GM12801 (cell line): ENCODE results near the gene LANCL2.

Experiments used
- TF ChIP-seq, protein P1 (sequence below): IDR thresholded peaks from one replicate; pipeline ENCODE4 v1.5.1; 2011; ENCODE audit warnings: control low read depth; ENCODE audit not compliant: insufficient read length; ENCODE audit errors: extremely low read depth

LANCL2 gene

DNA sequence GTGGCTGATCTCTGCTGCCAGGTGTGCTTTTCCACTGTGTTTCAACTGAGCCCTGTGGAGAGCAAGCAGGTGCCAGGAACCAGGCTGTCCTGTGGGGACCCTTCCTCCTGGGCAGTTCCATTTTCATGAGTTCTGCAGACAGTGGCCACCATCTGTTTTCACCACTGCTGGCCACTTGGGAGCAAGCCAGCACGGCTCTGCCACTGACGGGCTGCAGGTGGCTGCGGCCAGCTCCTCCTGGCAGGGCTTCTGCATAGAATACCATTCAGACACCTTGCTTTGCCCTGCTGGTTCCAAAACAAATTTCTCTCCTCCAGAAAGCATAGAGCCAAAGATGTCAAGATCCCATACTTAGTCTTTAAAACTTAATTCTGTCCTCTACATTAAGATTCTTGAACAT lies 48.3 kb downstream of the LANCL2 start:
- TF ChIP-seq, protein P1, sequence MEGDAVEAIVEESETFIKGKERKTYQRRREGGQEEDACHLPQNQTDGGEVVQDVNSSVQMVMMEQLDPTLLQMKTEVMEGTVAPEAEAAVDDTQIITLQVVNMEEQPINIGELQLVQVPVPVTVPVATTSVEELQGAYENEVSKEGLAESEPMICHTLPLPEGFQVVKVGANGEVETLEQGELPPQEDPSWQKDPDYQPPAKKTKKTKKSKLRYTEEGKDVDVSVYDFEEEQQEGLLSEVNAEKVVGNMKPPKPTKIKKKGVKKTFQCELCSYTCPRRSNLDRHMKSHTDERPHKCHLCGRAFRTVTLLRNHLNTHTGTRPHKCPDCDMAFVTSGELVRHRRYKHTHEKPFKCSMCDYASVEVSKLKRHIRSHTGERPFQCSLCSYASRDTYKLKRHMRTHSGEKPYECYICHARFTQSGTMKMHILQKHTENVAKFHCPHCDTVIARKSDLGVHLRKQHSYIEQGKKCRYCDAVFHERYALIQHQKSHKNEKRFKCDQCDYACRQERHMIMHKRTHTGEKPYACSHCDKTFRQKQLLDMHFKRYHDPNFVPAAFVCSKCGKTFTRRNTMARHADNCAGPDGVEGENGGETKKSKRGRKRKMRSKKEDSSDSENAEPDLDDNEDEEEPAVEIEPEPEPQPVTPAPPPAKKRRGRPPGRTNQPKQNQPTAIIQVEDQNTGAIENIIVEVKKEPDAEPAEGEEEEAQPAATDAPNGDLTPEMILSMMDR = no peak

DNA sequence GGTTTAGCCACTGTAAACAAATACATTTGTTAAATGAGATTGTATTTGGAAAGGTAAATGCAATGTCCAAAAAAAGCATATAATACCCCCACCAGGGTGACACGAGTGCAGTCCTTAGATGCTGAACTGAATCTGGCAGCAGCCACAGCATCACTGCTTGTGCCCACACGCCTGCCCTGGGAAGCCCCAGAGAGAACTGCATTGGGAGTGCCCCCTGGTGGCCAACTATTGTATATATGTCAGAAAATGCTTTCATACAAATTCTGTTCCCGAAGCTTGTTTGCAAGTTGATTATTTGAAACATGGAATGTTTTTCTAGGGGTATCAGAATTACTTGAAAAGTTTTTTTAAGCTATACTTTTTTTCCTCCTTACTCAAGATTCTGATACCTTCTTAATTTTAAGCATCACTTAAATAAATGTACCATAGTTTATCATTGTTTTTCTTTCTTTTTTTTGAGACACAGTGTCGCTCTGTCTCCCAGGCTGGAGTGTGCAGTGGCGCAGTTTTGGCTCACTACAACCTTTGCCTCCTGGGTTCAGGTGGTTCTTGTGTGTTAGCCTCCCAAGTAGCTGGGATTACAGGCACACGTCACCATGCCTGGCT lies 50.1 kb downstream of the LANCL2 start:
- TF ChIP-seq, protein P1 = no peak

DNA sequence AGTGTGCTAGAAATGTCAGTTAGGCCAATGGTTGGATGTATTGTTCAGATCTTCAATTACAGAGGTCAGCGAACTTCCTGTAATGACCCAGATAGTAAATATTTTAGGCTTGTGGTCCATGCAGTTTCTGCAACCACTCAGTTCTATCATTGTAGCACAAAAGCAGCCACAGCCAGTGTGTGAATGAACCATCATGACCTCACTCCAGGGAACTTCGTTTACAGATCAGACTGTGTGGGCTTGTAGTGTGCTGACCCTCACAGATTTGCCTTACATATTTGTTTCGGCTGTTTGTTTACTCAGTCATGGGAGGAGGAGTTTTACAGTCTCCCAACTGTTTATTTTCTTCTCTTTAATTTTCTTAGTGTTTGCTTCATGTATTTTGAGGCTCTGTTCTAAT lies 55.4 kb downstream of the LANCL2 start:
- TF ChIP-seq, protein P1 = no peak

DNA sequence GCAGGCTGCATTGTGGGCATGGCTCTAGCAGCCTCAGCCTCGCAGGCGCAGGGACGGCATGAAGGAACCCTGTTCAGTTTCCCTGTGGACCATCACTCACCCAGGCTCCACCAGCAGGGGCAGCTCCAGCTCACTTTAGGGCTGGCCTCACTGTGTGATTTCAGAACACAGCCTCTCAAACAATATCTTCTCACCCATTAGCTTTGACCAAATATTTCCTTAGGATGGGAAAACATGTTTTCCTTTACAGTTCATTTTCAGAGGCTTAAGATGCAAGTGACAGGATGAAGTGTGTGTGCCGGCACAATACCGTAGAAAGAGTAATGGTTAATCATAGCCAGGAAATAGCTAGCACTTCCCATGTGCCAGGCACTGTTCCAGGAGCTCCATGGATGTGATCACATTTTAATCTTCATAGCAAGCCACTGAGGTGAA lies 58.2 kb downstream of the LANCL2 start:
- TF ChIP-seq, protein P1 = no peak

DNA sequence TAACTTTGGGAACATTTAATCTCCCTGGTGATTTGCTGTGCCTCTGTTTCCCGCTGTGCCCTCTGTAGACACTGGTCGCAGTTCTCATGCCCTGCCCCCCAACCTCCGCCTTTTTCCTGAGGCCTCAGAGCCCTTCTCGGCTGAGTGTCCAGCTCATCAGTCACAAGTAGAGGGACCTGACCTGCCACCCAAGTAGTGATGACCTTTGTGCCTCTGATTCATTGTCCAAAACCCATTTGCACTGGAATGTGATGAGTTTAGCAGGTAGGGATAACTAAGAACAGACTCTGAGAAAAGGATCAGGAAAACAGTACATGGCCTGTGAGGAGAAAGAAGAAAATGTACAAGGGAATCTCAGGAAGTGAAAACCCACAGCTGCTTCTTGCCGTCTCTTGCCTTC lies 58.8 kb downstream of the LANCL2 start:
- TF ChIP-seq, protein P1 = no peak

DNA sequence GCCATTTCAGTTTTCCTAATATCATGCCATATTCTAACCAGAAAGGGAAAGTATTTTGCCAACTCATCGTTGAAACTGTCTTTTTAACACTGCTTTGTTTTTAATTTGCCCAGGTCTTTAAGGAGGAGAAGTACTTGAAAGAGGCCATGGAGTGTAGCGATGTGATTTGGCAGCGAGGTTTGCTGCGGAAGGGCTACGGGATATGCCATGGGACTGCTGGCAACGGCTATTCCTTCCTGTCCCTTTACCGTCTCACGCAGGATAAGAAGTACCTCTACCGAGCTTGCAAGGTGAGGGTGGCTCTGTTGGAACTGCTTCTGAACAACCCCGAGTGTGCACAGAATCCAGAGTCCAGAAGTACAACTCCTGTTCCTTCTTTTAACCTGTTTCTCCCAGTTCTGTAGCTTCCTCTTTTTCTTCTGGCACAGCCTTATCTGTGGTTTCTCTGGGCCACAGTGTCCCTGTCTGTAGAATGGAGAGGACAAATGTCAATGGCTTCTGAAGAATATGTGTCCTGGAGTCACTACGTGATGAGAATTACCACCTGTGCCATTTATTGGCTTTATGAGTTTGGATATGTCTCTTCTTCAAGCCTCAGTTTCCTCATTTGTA lies 60.1 kb downstream of the LANCL2 start:
- TF ChIP-seq, protein P1 = no peak

DNA sequence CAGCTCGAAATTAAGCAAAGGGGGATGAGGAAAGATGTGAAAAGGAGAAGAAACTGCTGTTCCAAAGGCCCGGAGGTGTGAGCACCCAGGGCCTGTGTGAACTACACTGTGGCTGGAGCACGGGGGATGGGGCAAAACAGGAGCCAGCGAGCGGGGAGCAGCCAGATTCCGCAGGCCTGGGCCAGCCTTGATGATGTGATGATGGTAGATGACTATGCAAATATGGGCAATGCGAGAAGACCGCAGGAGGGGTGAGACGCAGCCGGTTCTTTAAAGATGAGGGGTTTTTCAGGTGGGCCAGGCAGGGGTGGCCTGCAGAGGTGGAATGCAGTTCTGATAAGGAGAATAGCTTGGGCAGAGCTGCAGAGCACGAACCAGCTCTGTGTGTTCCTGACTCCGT lies 61.5 kb downstream of the LANCL2 start:
- TF ChIP-seq, protein P1 = no peak

DNA sequence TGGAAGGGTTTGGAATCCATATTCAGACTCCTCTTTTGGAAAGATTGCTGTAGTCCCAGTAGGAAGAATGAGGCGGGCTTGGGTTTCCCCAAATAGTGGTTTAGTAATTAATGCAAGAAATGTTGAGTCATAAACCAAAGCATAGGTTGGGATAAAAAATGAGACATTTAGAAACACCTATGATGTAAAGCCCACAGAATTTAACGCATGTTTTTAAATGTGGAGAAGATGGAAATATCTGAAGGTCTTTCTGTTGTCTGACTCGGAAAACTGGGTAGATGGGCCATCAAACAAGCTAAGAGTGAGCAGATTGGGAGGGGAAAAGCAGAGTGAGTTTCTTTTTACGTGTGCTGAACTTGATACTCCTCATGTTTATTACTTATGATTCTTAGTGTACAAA lies 62.2 kb downstream of the LANCL2 start:
- TF ChIP-seq, protein P1 = no peak
